HG03097 (cell line): ENCODE measurements around the gene CBX3.
"Not testable (repeated sequence)": the region's sequence is repeated elsewhere in the genome, so short reads cannot be mapped to it uniquely, and the experiment has no call there.

Source experiments
- ATAC-seq: cut with Tn5 transposase; IDR thresholded peaks from one replicate; pipeline ENCODE4 v1.9.1; 2021; ENCODE audit not compliant: unreplicated experiment, low FRiP score

The CBX3 gene

DNA sequence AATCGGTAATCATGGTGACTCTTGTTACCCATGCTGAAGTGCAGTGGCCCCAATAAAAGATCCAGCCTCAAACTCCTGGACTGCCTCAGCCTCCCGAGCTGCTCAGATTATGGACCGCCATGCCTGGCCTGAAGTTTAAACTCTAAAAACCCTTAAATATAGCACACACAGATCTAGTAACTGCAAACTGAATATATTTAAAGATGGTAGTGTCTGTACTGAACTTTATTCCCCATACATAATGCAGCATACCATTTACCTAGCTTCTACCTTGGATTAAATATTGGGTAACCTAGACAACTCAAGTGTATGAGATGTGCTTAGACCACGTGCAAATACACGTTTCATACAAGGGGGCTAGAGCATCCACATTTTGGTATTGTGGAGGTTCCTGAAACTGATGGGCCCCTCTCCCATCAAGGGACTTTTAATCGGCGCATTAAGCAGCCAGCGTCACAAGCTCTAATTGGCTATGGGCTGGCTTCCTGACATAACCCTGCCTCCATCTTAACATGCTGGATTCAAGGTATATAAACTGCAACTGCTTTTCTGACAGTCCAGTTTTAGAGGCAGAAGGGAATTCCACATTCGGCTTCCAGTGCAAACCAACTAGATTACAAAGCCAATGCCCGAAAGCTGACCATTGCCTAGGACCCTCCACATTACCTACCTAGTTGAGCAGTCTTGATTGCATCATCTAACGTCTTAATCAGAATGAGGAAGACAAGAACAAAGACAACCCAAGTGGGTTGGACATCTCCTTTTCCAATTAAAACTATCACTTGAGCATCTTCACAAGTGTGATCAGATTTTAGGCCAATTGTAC is 14.0 kb upstream of the CBX3 start:
- no peak for ATAC-seq

GRCh38 chr7:26188206-26188956 is 13.2 kb upstream of the CBX3 start:
- no peak for ATAC-seq

DNA sequence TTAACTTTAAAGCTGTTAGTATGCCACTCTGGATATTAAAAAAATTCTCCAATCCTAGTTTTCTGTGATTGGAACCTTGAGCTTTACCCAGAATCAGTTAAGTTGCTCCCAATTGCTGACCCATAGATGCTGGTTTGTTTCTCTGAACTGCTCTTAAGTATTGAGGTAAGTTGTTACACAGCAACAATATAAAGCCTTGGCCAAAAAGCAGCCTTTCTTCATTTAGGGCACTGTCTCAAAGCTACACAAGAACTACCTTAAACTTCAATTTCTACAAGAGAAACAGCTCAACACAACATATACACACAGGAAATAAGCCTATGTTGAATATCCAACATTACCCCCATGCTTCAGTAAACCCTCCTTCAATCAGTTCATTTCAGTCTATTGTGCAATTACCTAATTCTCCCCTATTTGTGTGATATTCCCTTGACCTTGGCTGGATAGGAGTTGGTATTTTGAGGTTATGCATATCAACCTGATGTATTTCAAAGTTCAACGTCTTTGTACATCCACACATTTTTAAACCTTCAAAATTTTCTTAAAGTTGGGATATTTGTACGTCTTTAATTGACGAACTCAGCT is 12.5 kb upstream of the CBX3 start:
- ATAC-seq = no peak

GRCh38 chr7:26189697-26190096 is 11.8 kb upstream of the CBX3 start:
- no peak for ATAC-seq

GRCh38 chr7:26190417-26190869 is 11.1 kb upstream of the CBX3 start:
- no peak for ATAC-seq

- ATAC-seq = no peak
Observed at GRCh38 chr7:26191233-26191973, 10.1 kb upstream of the CBX3 start.

DNA sequence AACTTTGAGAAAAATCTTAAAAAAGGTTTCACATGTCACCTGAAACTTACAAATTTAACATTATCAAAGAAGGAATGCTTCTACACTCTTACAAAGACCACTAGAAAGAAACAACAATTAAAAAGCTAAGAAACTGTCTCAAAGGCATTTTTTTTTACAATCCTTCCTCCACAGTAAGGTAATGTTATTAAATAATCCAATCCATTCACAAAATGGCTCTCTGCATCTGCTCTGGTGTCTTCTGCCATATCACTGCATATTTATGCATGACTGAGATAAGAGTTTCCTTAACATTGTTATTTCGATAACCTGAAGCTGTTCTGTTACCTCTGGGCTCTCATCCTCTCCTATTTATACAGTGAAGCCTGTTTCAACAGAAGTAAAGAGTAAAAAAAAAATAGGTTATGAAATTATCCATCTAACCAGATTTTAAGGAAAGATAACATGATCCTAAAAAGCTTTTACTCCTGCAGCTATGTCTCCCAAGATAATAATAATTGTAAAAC is 9.5 kb upstream of the CBX3 start:
- no peak for ATAC-seq

- no peak for ATAC-seq
Observed at GRCh38 chr7:26192485-26193087, 9.0 kb upstream of the CBX3 start.

- ATAC-seq = no peak
Observed at GRCh38 chr7:26193432-26194207, 7.9 kb upstream of the CBX3 start.

DNA sequence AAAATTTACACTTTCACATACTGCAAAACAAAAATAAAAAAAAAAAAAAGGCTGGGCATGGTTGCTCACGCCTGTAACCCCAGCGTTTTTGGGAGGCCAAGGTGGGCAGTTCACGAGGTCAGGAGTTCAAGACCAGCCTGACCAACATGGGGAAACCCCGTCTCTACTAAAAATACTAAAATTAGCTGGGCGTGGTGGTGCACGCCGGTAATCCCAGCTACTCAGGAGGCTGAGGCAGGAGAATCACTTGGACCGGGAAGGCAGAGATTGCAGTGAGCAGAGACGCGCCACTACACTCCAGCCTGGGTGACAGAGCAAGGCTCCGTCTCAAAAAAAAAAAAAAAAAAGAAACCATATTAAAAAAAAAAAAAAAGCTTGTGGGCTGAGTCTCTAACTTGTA is 6.8 kb upstream of the CBX3 start:
- ATAC-seq = not testable (repeated sequence)

- no peak for ATAC-seq
Observed at GRCh38 chr7:26195182-26195581, 6.4 kb upstream of the CBX3 start.

DNA sequence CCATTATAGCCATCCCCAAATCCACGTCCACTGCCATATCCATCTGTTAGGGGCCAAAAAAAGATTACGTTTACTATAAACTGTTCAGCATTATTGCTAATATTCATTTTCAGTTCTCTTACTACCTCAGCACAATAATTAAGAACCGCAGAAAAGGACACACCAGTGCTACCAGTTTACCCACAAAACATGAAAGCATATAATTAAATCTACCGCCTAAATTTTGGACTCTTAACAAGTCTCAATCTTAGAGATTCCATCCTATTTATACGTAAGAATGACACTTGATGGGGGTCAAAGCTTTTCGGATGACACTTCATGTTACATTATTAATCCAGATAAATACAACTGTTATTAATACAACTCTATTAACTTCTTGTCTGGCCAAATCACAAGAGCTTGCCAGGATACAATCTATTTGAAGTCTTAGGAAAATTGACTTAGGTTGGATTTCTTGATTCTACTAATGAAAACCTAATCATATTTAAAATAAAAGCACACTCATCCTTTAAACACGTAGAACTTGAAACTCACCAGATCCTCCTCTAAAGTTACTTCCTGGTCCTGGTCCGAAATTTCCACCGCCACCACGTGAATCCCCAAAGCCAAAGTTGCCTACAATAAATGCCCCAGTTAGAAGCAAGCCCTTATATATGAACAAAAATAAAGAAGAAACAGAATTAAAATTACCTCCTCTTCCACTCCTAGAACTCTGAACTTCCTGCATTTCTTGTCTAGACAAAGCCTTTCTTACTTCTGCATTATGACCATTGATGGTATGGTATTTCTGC is 5.5 kb upstream of the CBX3 start:
- no peak for ATAC-seq

DNA sequence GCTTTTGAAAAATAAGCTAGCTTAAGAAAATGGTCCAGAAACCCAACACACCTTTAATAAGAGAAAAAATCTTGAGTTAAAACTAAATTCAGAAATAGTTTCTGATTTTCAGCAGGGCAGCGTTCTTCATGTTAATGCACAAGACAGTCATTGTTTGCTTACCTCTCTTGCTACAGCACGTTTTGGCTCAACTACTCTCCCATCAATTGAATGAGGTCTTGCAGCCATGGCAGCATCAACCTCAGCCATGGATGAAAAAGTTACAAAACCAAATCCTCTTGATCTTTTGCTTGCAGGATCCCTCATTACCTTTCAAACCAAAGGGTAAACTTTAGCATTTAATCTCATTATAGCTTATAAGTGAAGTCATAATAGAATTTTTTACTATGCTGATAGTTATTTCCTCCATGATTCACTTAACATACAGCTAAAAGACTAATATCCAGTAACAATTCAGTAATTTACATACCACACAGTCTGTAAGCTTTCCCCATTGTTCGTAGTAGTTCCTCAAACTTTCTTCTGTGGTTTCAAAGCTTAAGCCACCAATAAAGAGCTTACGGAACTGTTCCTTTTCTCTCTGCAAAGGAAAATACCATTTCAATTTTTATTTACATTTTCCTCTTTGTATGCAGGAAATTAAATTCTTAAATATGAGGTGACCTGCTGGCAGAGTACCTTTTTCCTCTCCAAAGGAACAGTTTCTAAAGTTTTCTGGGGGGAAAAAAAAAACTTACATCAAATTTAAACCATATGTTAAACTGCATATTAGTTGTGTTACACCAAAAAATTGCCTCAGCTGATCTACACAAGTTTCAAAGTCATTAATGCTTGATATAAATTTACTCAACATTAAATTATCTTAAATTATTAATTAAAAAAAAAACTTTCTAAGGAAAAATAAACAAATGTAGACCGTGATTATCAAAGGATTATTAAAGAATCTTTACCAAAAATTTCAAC is 4.1 kb upstream of the CBX3 start:
- ATAC-seq = no peak

GRCh38 chr7:26198133-26198780 is 3.3 kb upstream of the CBX3 start:
- no peak for ATAC-seq

DNA sequence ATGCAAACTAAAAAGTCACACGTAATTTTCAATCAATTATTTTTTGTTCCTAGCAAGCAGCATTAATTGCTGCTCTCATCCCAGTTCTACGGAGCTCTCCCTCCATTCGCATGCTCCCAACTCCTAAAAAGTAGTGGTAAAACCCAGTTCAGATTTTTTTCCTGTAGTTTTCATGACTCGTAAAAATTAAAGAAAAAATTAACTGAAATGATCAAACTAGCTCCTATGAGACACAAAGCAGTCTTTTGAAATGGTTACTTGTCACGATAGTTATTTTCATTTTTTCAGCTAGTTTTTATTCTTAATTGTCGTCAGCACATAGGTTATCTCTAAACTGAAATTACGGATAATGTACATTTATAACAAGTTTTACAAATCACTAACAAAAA is 2.8 kb upstream of the CBX3 start:
- no peak for ATAC-seq

GRCh38 chr7:26199301-26200037 is 2.1 kb upstream of the CBX3 start:
- ATAC-seq = no peak
